GM12878 (cell line): ENCODE data around the gene RREB1. TPM values are rescaled to one million over a fixed set of nuclear protein-coding genes. Genes with fewer than 3 reads are reported as not detected.
A peak's percentile ranks its signal among the peaks of the same experiment; 100 is the strongest.

ENCODE experiments used
- ATAC-seq: fragments of 200-7000 bp; cut with Tn5 transposase; 3 replicates; pipeline ENCODE4 v1.9.1; 2020; ENCODE audit warnings: mild to moderate bottlenecking, moderate library complexity
- BruUV-seq: library from RNA; stranded (reverse); fragments of 400-500 nt; replicated peaks from 2 replicates; lab custom pipeline; 2021; lab: Mats Ljungman, UMichigan
- CTCF ChIA-PET: fragments of 300-600 bp; sonication (Branson Sonifier 250); formaldehyde crosslinking; extraction: SDS; loops from one replicate; lab custom pipeline; 2021; ENCODE audit warnings: inconsistent platforms; lab: Yijun Ruan, JAX
- POLR2A ChIA-PET: fragments of 350-600 bp; formaldehyde crosslinking; extraction: SDS; loops from one replicate; lab custom pipeline; 2021; ENCODE audit warnings: inconsistent platforms; lab: Charles Lee
- RAD21 ChIA-PET: fragments of 300-600 bp; sonication (Branson Sonifier 250); formaldehyde crosslinking; loops from one replicate; lab custom pipeline; 2023; ENCODE audit warnings: antibody characterized with exemption; ENCODE audit not compliant: unreplicated experiment; lab: Charles Lee
- SMC1A ChIA-PET: fragments of 300-600 bp; sonication (Branson Sonifier 250); formaldehyde crosslinking; loops from one replicate; lab custom pipeline; 2023; ENCODE audit not compliant: unreplicated experiment, uncharacterized antibody; lab: Charles Lee
- DNase-seq: peaks from one replicate; pipeline ENCODE4 v3.0.0-alpha.2; 2011; ENCODE audit warnings: low read depth, low spot score
- FAIRE-seq: peaks from 3 replicates; lab custom pipeline; 2011; peaks lifted over from hg19 to GRCh38; lab: Jason Lieb, UNC
- H2AFZ ChIP-seq: 2 replicates; pipeline ENCODE4 v1.6.0; 2011; ENCODE audit warnings: low read depth, low read length, control low read depth; ENCODE audit not compliant: control insufficient read depth
- H3K27ac ChIP-seq: 2 replicates; pipeline ENCODE4 v1.5.1; 2011; ENCODE audit warnings: control low read depth; ENCODE audit not compliant: control insufficient read depth, insufficient read depth
- H3K27me3 ChIP-seq, 2 experiments: replicated peaks in 1 of 2; 2 replicates each; pipeline versions ENCODE4 v1.6.0 to v1.6.1; 2011; ENCODE audit warnings: low read length in 1 of 2; ENCODE audit not compliant: control insufficient read depth in 2 of 2, insufficient read depth in 2 of 2
- H3K36me3 ChIP-seq, 2 experiments: 2 replicates each; pipeline ENCODE4 v1.5.1; 2011; ENCODE audit warnings: low read length in 1 of 2; ENCODE audit not compliant: control insufficient read depth in 2 of 2, insufficient read depth in 2 of 2
- H3K4me1 ChIP-seq: 2 replicates; pipeline ENCODE4 v1.6.1; 2011; ENCODE audit warnings: mild to moderate bottlenecking, low read length, moderate library complexity, mixed read lengths; ENCODE audit not compliant: control insufficient read depth, insufficient read depth
- H3K4me2 ChIP-seq: 2 replicates; pipeline ENCODE4 v1.6.0; 2011; ENCODE audit warnings: control low read depth; ENCODE audit not compliant: control insufficient read depth, insufficient read depth
- H3K4me3 ChIP-seq: fragments of 200-600 bp; sonication (generic); 2 replicates; pipeline ENCODE4 v1.5.1; 2016
- H3K79me2 ChIP-seq: 2 replicates; pipeline ENCODE4 v1.6.0; 2011; ENCODE audit warnings: low read length; ENCODE audit not compliant: control insufficient read depth, insufficient read depth
- H3K9ac ChIP-seq: 2 replicates; pipeline ENCODE4 v1.8.0; 2011; ENCODE audit warnings: low read length, control low read depth, mixed read lengths; ENCODE audit not compliant: control insufficient read depth, insufficient read depth
- H3K9me3 ChIP-seq: replicated peaks from 3 replicates; pipeline ENCODE4 v1.5.1; 2011; ENCODE audit warnings: mild to moderate bottlenecking, low read length; ENCODE audit not compliant: control insufficient read depth, insufficient read depth
- H4K20me1 ChIP-seq: 2 replicates; pipeline ENCODE4 v1.6.0; 2011; ENCODE audit not compliant: control insufficient read depth, insufficient read depth
- BCL3 ChIP-seq: IDR thresholded peaks from 2 replicates; pipeline ENCODE4 v1.6.1; 2011; ENCODE audit warnings: borderline replicate concordance, low read depth, mild to moderate bottlenecking, moderate library complexity, low read length; ENCODE audit not compliant: insufficient read depth, poor library complexity, severe bottlenecking
- CREB1 ChIP-seq: IDR thresholded peaks from 2 replicates; pipeline ENCODE4 v1.6.1; 2012; ENCODE audit warnings: low read depth, mild to moderate bottlenecking, inconsistent platforms
- CREM ChIP-seq: IDR thresholded peaks from 2 replicates; pipeline ENCODE4 v1.6.1; 2014; ENCODE audit warnings: antibody characterized with exemption, low read depth
- EED ChIP-seq: sonication (generic); IDR thresholded peaks from 2 replicates; pipeline ENCODE4 v1.6.1; 2016; ENCODE audit warnings: antibody characterized with exemption, low read depth
- FOS ChIP-seq: IDR thresholded peaks from 3 replicates; pipeline ENCODE4 v1.6.1; 2011; ENCODE audit warnings: borderline replicate concordance; ENCODE audit not compliant: insufficient read length; ENCODE audit errors: extremely low read depth
- JUNB ChIP-seq: IDR thresholded peaks from 2 replicates; pipeline ENCODE4 v1.6.1; 2016; ENCODE audit warnings: antibody characterized with exemption, mild to moderate bottlenecking
- LARP7 ChIP-seq: fragments of 450-650 bp; IDR thresholded peaks from 2 replicates; pipeline ENCODE4 v1.6.1; 2017; ENCODE audit warnings: mild to moderate bottlenecking
- NFIC ChIP-seq: IDR thresholded peaks from 2 replicates; pipeline ENCODE4 v1.6.1; 2012; ENCODE audit warnings: low read depth, mild to moderate bottlenecking, inconsistent platforms, low read length, moderate library complexity
- POLR2AphosphoS5 ChIP-seq: IDR thresholded peaks from 2 replicates; pipeline ENCODE4 v1.6.1; 2011; ENCODE audit warnings: mild to moderate bottlenecking, low read length, inconsistent platforms
- RUNX3 ChIP-seq: IDR thresholded peaks from 2 replicates; pipeline ENCODE4 v1.6.1; 2012; ENCODE audit warnings: low read length, inconsistent platforms
- TCF3 ChIP-seq: IDR thresholded peaks from 2 replicates; pipeline ENCODE4 v1.6.1; 2012; ENCODE audit warnings: low read depth, mild to moderate bottlenecking, low read length, borderline replicate concordance; ENCODE audit not compliant: insufficient read depth
- WGBS: methylation state at CpG from one replicate; pipeline ENCODE4 v1.1.6; 2016; ENCODE audit warnings: low lambda C conversion rate; ENCODE audit not compliant: insufficient replicate concordance, insufficient coverage; ENCODE audit errors: missing lambda C conversion rate; 5-methylcytosine and 5-hydroxymethylcytosine counted together
- in situ Hi-C: fragments of 300-500 bp; cut with MboI; formaldehyde crosslinking; loops from 9 replicates; pipeline ENCODE4 v1.14.3; 2018; ENCODE audit warnings: mixed read lengths
- intact Hi-C: fragments of 100-400 bp; cut with micrococcal nuclease; formaldehyde crosslinking; loops from one replicate; pipeline ENCODE4 v1.14.2; 2022; ENCODE audit not compliant: unreplicated experiment
- polyA plus RNA-seq, 11 experiments: library from polyadenylated mRNA; depleted of rRNA in 4 of 11; unstranded in 6 of 11; stranded (reverse) in 5 of 11; fragments of >200 nt; fragmentation: Nextera tagmentation in 4 of 11; fragmentation: Illumina TruSeq in 1 of 11; extraction: Ambion mirVana in 4 of 11; extraction: Trizol in 1 of 11; gene quantifications; 1 replicate in 1 of 11; 2 replicates in 10 of 11; pipeline versions ENCODE4 v1.2.1 to v1.2.3, GENCODE V29; 2011 to 2016; ENCODE audit warnings: inconsistent platforms in 2 of 11, missing spikeins in 2 of 11, low read depth in 1 of 11
- total RNA-seq, 4 experiments: library from RNA; depleted of rRNA in 3 of 4; stranded (reverse); fragments of >200 nt in 3 of 4; fragmentation: Illumina TruSeq in 1 of 4; extraction: Trizol in 1 of 4; gene quantifications; 2 replicates each; pipeline versions ENCODE4 v1.2.1 to v1.2.3, GENCODE V29; 2013 to 2021

RREB1 gene
- total and polyA plus RNA-seq, 10 of the 15 experiments (the other 5 are each of a cell fraction or from before 2014, with no cell fraction given): 1.9 to 30.3 (median 8.6) TPM

DNA sequence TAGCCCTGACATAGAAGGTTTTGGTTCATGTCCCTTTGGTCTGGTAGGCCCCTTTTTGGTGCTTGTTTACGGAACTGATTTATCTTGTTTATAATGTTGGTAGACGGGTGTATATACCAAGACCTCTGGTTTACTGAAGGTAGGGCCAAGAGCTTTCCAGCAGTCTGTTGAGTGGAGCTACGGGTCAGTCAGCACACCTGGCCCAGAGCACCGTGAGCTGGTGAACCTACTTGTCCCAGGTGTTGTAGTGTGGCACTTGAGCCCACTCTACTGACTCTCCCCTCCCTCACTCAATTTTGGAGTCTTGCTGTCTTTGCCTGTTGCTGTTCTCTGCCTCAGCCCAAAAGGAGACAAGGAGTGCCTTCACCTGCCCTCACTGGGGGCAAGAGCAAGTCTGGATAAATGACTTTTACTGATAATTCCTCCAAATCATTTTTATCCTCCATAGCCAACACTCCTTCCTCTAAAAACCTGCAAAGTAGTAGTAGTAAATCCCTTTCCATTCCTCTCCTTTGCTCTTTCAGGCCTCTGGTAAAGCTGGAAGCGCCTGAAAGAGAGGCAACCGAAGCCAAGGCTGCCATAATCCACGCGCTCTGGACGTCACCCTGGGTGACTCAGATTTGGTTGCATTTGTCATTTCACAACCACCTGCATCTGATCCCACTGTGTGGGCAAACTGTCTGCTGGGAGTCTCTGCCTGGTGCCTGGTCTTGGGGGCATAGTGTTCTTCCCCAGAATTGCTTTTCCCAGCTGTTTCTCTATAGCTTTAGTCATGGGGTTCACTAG lies 22.2 kb downstream of the RREB1 start:
- no peaks in the 10 kb centered on the region for H3K9me3 ChIP-seq
- ChIA-PET CTCF (interaction anchor here (0.9 kb wide), 1 partner anchor 10 kb away, joined by 3 read pairs; no protein-coding TSS in a partner anchor), RAD21 (interaction anchor here (0.6 to 1.2 kb wide), 2 partner anchors 43 to 274 kb away, joined by 3 read pairs; no protein-coding TSS in a partner anchor), SMC1A (interaction anchor here (0.8 to 2.7 kb wide), 6 partner anchors 8 to 43 kb away, joined by 3 to 11 read pairs (median 6); no protein-coding TSS in a partner anchor), POLR2A (interaction anchor here (1.3 to 1.6 kb wide), 2 partner anchors 8 to 14 kb away, joined by 4 to 6 read pairs; no protein-coding TSS in a partner anchor)
- H3K4me2 ChIP-seq: peak overlapping the region; percentile 32
- peak; percentile 31 for ATAC-seq
- intact Hi-C loops: no loop called here
- peaks cover 24% of the 10 kb centered on the region for H4K20me1 ChIP-seq
- no peak for FAIRE-seq
- 57% methylated on average over 9 of the region's 9 CpGs for WGBS
- H3K9ac ChIP-seq: no peak overlapping the region; the same call in 1 of the 2 replicates
- BruUV-seq: no TSS peak
- in situ Hi-C loops: no loop called here
- peaks cover 9 to 15% of the 10 kb centered on the region in 2 experiments for H3K36me3 ChIP-seq
- peaks cover 57% of the 10 kb centered on the region for H3K4me1 ChIP-seq
- peak overlapping the region; percentile 43; the same call in 1 of the 2 replicates for H3K27ac ChIP-seq
- no peak overlapping the region for H3K4me3 ChIP-seq
- peaks cover 94% of the 10 kb centered on the region for H3K79me2 ChIP-seq
- TF ChIP-seq POLR2AphosphoS5 (no peak), CREM (0 out of 2 replicates have a peak, but pooled peaks have one; percentile 53), BCL3 (peak; percentile 6), NFIC (0 out of 2 replicates have a peak, but pooled peaks have one; percentile 12), LARP7 (no peak), EED (peak; percentile 80), RUNX3 (peak; percentile 39; the same call in 1 of the 2 replicates), TCF3 (0 out of 2 replicates have a peak, but pooled peaks have one; percentile 39), FOS (no peak), JUNB (peak; percentile 67), CREB1 (peak; percentile 69)
- TF ChIP-seq, all 136 proteins: peak for 8
- Histone ChIP-seq H3K27me3 (no peaks in the 10 kb centered on the region), H2AFZ (no peak overlapping the region)
- no peak for DNase-seq
